ENCODE measurements around the gene TGFBR1. TPM values are rescaled to one million over a fixed set of nuclear protein-coding genes. Genes with fewer than 3 reads are reported as not detected.

The TGFBR1 gene
- total RNA-seq, 1 donor from 2014 or later = 207 TPM

DNA sequence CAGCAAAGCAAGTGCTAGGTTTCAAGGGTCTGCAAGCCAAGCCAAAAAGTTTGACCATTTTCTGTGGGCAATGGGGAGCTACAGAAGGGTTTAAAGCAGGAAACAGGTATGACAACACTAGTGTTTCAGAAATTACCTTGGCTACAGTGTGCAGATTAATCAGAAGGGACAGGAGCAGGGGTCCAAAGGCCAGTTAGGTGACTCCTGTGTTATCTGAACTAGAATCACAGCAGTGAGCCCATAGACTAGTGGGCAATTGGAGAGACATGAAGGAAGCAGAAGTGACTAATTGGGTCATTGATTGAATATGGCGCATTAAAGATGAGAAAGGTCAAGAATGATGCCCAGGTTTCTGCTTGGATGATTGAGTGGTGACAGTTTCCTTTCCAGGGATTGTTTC is 41.4 kb upstream of the TGFBR1 start:
- Mint-ChIP-seq H3K27me3 (ENCODE audit: unreplicated experiment) (peaks cover 3% of the 10 kb centered on the region), H3K27ac (ENCODE audit: unreplicated experiment) (no peak overlapping the region), H3K9me3 (ENCODE audit: unreplicated experiment) (no peaks in the 10 kb centered on the region), H3K36me3 (ENCODE audit: unreplicated experiment) (no peaks in the 10 kb centered on the region), H3K4me3 (ENCODE audit: unreplicated experiment) (no peak overlapping the region), H3K4me1 (ENCODE audit: low read depth, unreplicated experiment) (no peaks in the 10 kb centered on the region)
- DNase-seq = no peak
- no peak for TF ChIP-seq CTCF (IDR thresholded peaks at IDR 0.05; ENCODE audit: partially characterized antibody, unreplicated experiment)

DNA sequence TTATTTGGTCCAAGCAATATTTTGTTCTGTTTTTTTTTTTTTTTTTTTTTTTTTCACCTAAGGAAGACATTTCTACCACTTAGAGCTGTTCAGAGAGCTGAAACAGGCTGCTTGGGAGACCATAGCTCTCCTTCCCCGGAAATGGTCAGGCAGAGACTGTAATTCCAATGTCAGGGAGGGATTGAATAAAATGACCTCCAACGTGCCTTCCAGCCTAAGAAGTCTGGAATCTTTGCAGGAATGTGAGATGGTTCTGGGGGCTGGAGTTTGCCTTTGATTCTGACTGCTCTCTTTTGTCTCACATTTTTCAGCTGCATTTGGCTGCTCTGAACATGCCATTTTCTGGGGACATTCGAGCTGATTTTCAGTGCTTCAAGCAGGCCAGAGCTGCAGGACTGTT is 38.3 kb upstream of the TGFBR1 start:
- H3K36me3 Mint-ChIP-seq (ENCODE audit: unreplicated experiment) = no peaks in the 10 kb centered on the region
- H3K27ac Mint-ChIP-seq (ENCODE audit: unreplicated experiment) = no peak overlapping the region
- peaks cover 3% of the 10 kb centered on the region for H3K27me3 Mint-ChIP-seq (ENCODE audit: unreplicated experiment)
- no peak for DNase-seq
- H3K9me3 Mint-ChIP-seq (ENCODE audit: unreplicated experiment) = no peaks in the 10 kb centered on the region
- no peaks in the 10 kb centered on the region for H3K4me1 Mint-ChIP-seq (ENCODE audit: low read depth, unreplicated experiment)
- TF ChIP-seq CTCF (IDR thresholded peaks at IDR 0.05; ENCODE audit: partially characterized antibody, unreplicated experiment) = no peak
- H3K4me3 Mint-ChIP-seq (ENCODE audit: unreplicated experiment) = no peak overlapping the region

- no peak overlapping the region for H3K4me3 Mint-ChIP-seq (ENCODE audit: unreplicated experiment)
- peaks cover 1% of the 10 kb centered on the region for H3K27me3 Mint-ChIP-seq (ENCODE audit: unreplicated experiment)
- H3K4me1 Mint-ChIP-seq (ENCODE audit: low read depth, unreplicated experiment) = no peaks in the 10 kb centered on the region
- TF ChIP-seq CTCF (IDR thresholded peaks at IDR 0.05; ENCODE audit: partially characterized antibody, unreplicated experiment) = no peak
- no peaks in the 10 kb centered on the region for H3K36me3 Mint-ChIP-seq (ENCODE audit: unreplicated experiment)
- DNase-seq = no peak
- H3K27ac Mint-ChIP-seq (ENCODE audit: unreplicated experiment) = no peak overlapping the region
- H3K9me3 Mint-ChIP-seq (ENCODE audit: unreplicated experiment) = no peaks in the 10 kb centered on the region
Observed at GRCh38 chr9:99069075-99069474, 35.8 kb upstream of the TGFBR1 start.

GRCh38 chr9:99069546-99069945 is 35.4 kb upstream of the TGFBR1 start:
- H3K27ac Mint-ChIP-seq (ENCODE audit: unreplicated experiment) = no peak overlapping the region
- H3K9me3 Mint-ChIP-seq (ENCODE audit: unreplicated experiment) = peaks cover 2% of the 10 kb centered on the region
- no peak overlapping the region for H3K4me3 Mint-ChIP-seq (ENCODE audit: unreplicated experiment)
- TF ChIP-seq CTCF (IDR thresholded peaks at IDR 0.05; ENCODE audit: partially characterized antibody, unreplicated experiment) = no peak
- H3K4me1 Mint-ChIP-seq (ENCODE audit: low read depth, unreplicated experiment) = no peaks in the 10 kb centered on the region
- H3K27me3 Mint-ChIP-seq (ENCODE audit: unreplicated experiment) = peaks cover 1% of the 10 kb centered on the region
- no peak for DNase-seq
- no peaks in the 10 kb centered on the region for H3K36me3 Mint-ChIP-seq (ENCODE audit: unreplicated experiment)

DNA sequence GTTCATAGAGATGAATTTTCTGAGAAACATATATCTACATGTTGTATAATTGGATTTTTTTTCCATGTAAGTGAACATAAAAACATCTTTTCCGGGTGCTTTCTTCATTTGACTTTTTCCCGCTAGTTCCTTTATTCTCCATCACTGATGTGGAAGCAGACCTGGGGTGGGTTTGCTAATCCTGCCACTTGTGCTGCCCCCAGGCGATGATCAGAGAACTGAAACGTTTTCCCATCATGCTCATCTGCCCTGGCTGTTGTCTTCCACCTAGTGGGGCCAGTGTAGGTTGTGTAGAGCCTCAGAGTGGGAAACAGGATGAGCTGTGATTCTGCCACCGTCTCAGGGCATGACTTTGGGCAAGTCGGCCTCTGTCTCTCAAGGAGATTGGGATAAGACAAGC is 34.2 kb upstream of the TGFBR1 start:
- no peak for DNase-seq
- H3K9me3 Mint-ChIP-seq (ENCODE audit: unreplicated experiment) = peaks cover 2% of the 10 kb centered on the region

More for the DNA sequence above, 34.2 kb upstream of the TGFBR1 start:
- TF ChIP-seq CTCF (IDR thresholded peaks at IDR 0.05; ENCODE audit: partially characterized antibody, unreplicated experiment) = no peak
- no peaks in the 10 kb centered on the region for H3K27me3 Mint-ChIP-seq (ENCODE audit: unreplicated experiment)
- H3K4me1 Mint-ChIP-seq (ENCODE audit: low read depth, unreplicated experiment) = no peaks in the 10 kb centered on the region
- H3K4me3 Mint-ChIP-seq (ENCODE audit: unreplicated experiment) = no peak overlapping the region
- H3K36me3 Mint-ChIP-seq (ENCODE audit: unreplicated experiment) = no peaks in the 10 kb centered on the region
- H3K27ac Mint-ChIP-seq (ENCODE audit: unreplicated experiment) = no peak overlapping the region

Data from glutamatergic neuron (in vitro differentiated cells).